NCI-H526 (cell line): ENCODE data around the gene DPYD.

Source experiments
- DNase-seq, 2 experiments: peaks; one replicate each; lab custom pipeline; 2025; lab: John Stamatoyannopoulos, UW

DPYD gene

GRCh38 chr1:97200595-97200994, 720.2 kb downstream of the DPYD start:
- DNase-seq: peak in 1 of 2 experiments; percentile 13

GRCh38 chr1:97196825-97197516, 723.9 kb downstream of the DPYD start:
- DNase-seq: no peak

GRCh38 chr1:97192872-97193572, 727.8 kb downstream of the DPYD start:
- no peak for DNase-seq

GRCh38 chr1:97190326-97190725, 730.5 kb downstream of the DPYD start:
- no peak for DNase-seq

- DNase-seq: peak in 1 of 2 experiments; percentile 6
Measured at GRCh38 chr1:97186381-97186780, 734.5 kb downstream of the DPYD start.

- no peak for DNase-seq
Measured at GRCh38 chr1:97174039-97174704, 746.7 kb downstream of the DPYD start.

- DNase-seq: no peak
Measured at GRCh38 chr1:97170300-97170699, 750.5 kb downstream of the DPYD start.

- no peak for DNase-seq
Measured at GRCh38 chr1:97168056-97168455, 752.8 kb downstream of the DPYD start.

GRCh38 chr1:97167246-97167645, 753.6 kb downstream of the DPYD start:
- no peak for DNase-seq

GRCh38 chr1:97166626-97167025, 754.2 kb downstream of the DPYD start:
- DNase-seq: no peak

GRCh38 chr1:97164276-97164639, 756.6 kb downstream of the DPYD start:
- no peak for DNase-seq

GRCh38 chr1:97163591-97164275, 757.1 kb downstream of the DPYD start:
- no peak for DNase-seq

- no peak for DNase-seq
Measured at GRCh38 chr1:97160818-97161217, 760.0 kb downstream of the DPYD start.

- DNase-seq: no peak
Measured at GRCh38 chr1:97159342-97159741, 761.5 kb downstream of the DPYD start.

- DNase-seq: no peak
Measured at GRCh38 chr1:97158691-97159096, 762.1 kb downstream of the DPYD start.

- no peak for DNase-seq
Measured at GRCh38 chr1:97157991-97158390, 762.8 kb downstream of the DPYD start.

GRCh38 chr1:97151651-97152050, 769.2 kb downstream of the DPYD start:
- DNase-seq: no peak

- DNase-seq: peak; percentile 25 to 42
Measured at GRCh38 chr1:97145321-97145956, 775.4 kb downstream of the DPYD start.

- no peak for DNase-seq
Measured at GRCh38 chr1:97144527-97144926, 776.3 kb downstream of the DPYD start.

GRCh38 chr1:97143236-97143882, 777.5 kb downstream of the DPYD start:
- DNase-seq: no peak

- no peak for DNase-seq
Measured at GRCh38 chr1:97140611-97141010, 780.2 kb downstream of the DPYD start.

GRCh38 chr1:97139512-97139911, 781.3 kb downstream of the DPYD start:
- DNase-seq: no peak
